H1 (cell line): ENCODE data around the gene FCMR.
A peak's percentile ranks its signal among the peaks of the same experiment; 100 is the strongest.

Experiments
- BCL11A ChIP-seq, 2 experiments: IDR thresholded peaks; one replicate each; pipeline ENCODE4 v1.6.1; 2011; ENCODE audit warnings: low read depth in 2 of 2, low read length in 2 of 2, mild to moderate bottlenecking in 2 of 2
- CREB1 ChIP-seq: IDR thresholded peaks from 2 replicates; pipeline ENCODE4 v1.6.1; 2012; ENCODE audit warnings: inconsistent platforms
- EP300 ChIP-seq, 2 experiments: IDR thresholded peaks; 1 replicate in 1 of 2; 2 replicates in 1 of 2; pipeline ENCODE4 v1.6.1; 2011 to 2012; ENCODE audit warnings: low read depth in 2 of 2, low read length in 2 of 2, mild to moderate bottlenecking in 2 of 2, borderline replicate concordance in 1 of 2, inconsistent platforms in 1 of 2, moderate library complexity in 1 of 2
- EZH2 ChIP-seq: fragments of 200-600 bp; sonication (generic); IDR thresholded peaks from 2 replicates; pipeline ENCODE4 v1.7.1; 2012; ENCODE audit warnings: low read depth, mild to moderate bottlenecking, moderate library complexity, low read length, inconsistent platforms; ENCODE audit not compliant: severe bottlenecking
- GTF2F1 ChIP-seq: IDR thresholded peaks from 2 replicates; pipeline ENCODE4 v1.6.1; 2012; ENCODE audit warnings: low read depth, low read length, improper control_type of control experiment, borderline replicate concordance
- MAFK ChIP-seq: IDR thresholded peaks from 2 replicates; pipeline ENCODE4 v1.6.1; 2012; ENCODE audit warnings: low read depth, mild to moderate bottlenecking, improper control_type of control experiment, low read length
- POLR2A ChIP-seq, 2 experiments: IDR thresholded peaks; 1 replicate in 1 of 2; 2 replicates in 1 of 2; pipeline ENCODE4 v1.6.1; 2011; ENCODE audit warnings: low read depth in 2 of 2, low read length in 2 of 2, mild to moderate bottlenecking in 2 of 2; ENCODE audit errors: control extremely low read depth in 1 of 2
- RFX5 ChIP-seq: IDR thresholded peaks from 2 replicates; pipeline ENCODE4 v1.6.1; 2011; ENCODE audit warnings: low read depth, low read length, improper control_type of control experiment, borderline replicate concordance
- SIN3A ChIP-seq, 2 experiments: IDR thresholded peaks in 1 of 2; conservative IDR thresholded peaks in 1 of 2; 2 replicates each; pipeline ENCODE4 v1.6.1; 2011 to 2012; ENCODE audit warnings: low read length in 2 of 2, improper control_type of control experiment in 1 of 2, low read depth in 1 of 2, mild to moderate bottlenecking in 1 of 2
- TEAD4 ChIP-seq: IDR thresholded peaks from 2 replicates; pipeline ENCODE4 v1.6.1; 2012; ENCODE audit warnings: low read depth, low read length, inconsistent platforms, mixed read lengths
- ZNF274 ChIP-seq: IDR thresholded peaks from 2 replicates; pipeline ENCODE4 v1.7.0; 2012; ENCODE audit warnings: low read length, borderline replicate concordance; ENCODE audit errors: extremely low read depth
- TF ChIP-seq, protein P1 (sequence below), 3 experiments: IDR thresholded peaks; 1 replicate in 2 of 3; 2 replicates in 1 of 3; pipeline versions ENCODE4 v1.5.1 to v1.6.1; 2011; ENCODE audit warnings: low read length in 3 of 3, mild to moderate bottlenecking in 3 of 3, inconsistent platforms in 2 of 3, low read depth in 1 of 3, moderate library complexity in 1 of 3; ENCODE audit not compliant: insufficient read depth in 1 of 3; ENCODE audit errors: control extremely low read depth in 1 of 3

DNA sequence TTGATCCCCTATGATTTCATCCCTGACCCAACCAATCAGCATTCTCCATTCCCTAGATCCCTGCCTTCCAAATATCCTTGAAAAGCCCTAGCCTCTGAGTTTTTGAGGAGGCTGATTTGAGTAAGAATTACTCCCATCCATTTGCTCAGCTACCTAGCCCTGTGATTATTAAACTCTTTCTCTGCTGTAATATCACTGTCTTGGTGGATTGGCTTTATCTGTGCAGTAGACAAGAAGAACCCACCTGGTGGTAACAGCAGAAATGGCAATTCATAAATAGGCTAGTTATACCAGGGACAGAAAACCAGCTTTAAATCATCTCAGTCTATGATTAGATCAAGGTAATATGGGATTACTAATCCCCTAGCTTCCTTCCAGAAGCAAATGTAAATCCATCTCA, 43.3 kb downstream of the FCMR start:
- no peak for TF ChIP-seq POLR2A (IDR thresholded peaks at IDR 0.05; ENCODE audit: control extremely low read depth in 1 of 2, low read depth in 2 of 2, low read length in 2 of 2)
- TF ChIP-seq, protein P1, sequence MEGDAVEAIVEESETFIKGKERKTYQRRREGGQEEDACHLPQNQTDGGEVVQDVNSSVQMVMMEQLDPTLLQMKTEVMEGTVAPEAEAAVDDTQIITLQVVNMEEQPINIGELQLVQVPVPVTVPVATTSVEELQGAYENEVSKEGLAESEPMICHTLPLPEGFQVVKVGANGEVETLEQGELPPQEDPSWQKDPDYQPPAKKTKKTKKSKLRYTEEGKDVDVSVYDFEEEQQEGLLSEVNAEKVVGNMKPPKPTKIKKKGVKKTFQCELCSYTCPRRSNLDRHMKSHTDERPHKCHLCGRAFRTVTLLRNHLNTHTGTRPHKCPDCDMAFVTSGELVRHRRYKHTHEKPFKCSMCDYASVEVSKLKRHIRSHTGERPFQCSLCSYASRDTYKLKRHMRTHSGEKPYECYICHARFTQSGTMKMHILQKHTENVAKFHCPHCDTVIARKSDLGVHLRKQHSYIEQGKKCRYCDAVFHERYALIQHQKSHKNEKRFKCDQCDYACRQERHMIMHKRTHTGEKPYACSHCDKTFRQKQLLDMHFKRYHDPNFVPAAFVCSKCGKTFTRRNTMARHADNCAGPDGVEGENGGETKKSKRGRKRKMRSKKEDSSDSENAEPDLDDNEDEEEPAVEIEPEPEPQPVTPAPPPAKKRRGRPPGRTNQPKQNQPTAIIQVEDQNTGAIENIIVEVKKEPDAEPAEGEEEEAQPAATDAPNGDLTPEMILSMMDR (IDR thresholded peaks at IDR 0.05; ENCODE audit: control extremely low read depth in 1 of 3, insufficient read depth in 1 of 3, low read depth in 1 of 3, low read length in 3 of 3): peak in 1 of 3 experiments; percentile 30; a peak in 1 of 4 replicates
- no peak for TF ChIP-seq SIN3A (conservative IDR thresholded peaks at IDR 0.05 in 1 of 2, IDR thresholded peaks at IDR 0.05 in 1 of 2; ENCODE audit: low read depth in 1 of 2, low read length in 2 of 2)
- no peak for TF ChIP-seq MAFK
- no peak for TF ChIP-seq EP300 (IDR thresholded peaks at IDR 0.05; ENCODE audit: borderline replicate concordance in 1 of 2, low read depth in 2 of 2, low read length in 2 of 2)
- TF ChIP-seq CREB1: no peak
- TF ChIP-seq RFX5: no peak
- no peak for TF ChIP-seq BCL11A (IDR thresholded peaks at IDR 0.05; ENCODE audit: low read depth in 2 of 2, low read length in 2 of 2)
- TF ChIP-seq ZNF274: no peak
- no peak for TF ChIP-seq EZH2
- no peak for TF ChIP-seq GTF2F1
- TF ChIP-seq TEAD4: no peak
